ENCODE measurements around the gene NVL.
A peak's percentile ranks its signal among the peaks of the same experiment; 100 is the strongest.
"Not testable (repeated sequence)": the region's sequence is repeated elsewhere in the genome, so short reads cannot be mapped to it uniquely, and the experiment has no call there.

The NVL gene

GRCh38 chr1:224338150-224338838 is 8.3 kb upstream of the NVL start:
- no peak for DNase-seq (ENCODE audit: low spot score)

- no peak for DNase-seq (ENCODE audit: low spot score)
Measured at GRCh38 chr1:224333939-224334786, 4.2 kb upstream of the NVL start.

DNA sequence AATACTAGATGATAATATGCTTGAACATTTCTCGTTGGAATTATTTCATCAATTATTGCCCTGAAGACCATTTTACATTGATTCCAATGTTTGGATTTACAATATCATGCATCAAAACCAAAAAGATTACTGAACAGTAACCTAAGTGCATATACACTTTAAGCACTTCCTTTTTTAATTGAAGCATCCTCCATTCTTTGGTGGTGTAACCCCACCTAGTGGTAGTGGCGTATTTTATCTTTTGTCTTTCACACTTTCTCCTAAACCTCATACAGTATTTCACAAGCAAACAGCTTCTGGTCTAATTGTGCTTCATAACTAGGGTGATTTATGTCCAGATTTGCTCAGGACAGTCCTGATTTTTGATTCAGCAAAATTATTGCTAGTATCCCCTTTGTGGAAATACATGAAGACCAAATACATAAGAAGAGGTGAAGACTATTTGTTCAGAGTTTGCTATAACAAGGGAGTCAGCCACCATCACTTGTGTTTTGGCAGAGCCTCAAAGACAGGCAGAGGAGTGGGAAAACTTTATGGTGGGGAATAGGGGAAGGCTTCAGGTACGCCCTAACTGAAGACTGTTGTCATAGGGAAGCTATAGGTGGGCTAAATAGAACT is 3.4 kb upstream of the NVL start:
- DNase-seq (ENCODE audit: low spot score) = peak; percentile 50

GRCh38 chr1:224331824-224332223 is 1.9 kb upstream of the NVL start:
- DNase-seq (ENCODE audit: low spot score) = no peak

DNA sequence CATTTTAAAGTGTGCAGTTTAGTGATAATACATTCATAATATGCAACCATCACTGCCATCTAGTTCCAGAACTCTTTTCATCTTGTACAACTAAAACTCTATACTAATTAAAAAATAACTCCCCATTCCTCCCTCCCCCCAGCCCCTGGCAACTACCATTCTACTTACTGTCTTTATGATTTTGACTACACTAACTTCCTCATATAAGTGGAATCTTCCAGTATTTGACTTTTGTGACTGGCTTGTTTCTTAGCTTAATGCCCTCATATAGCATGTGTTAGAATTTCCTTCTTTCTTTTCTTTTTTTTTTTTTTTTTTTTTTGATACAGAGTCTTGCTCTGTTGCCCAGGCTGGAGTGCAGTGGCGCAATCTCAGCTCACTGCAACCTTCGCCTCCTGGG is 1.4 kb upstream of the NVL start:
- DNase-seq (ENCODE audit: low spot score) = no peak

DNA sequence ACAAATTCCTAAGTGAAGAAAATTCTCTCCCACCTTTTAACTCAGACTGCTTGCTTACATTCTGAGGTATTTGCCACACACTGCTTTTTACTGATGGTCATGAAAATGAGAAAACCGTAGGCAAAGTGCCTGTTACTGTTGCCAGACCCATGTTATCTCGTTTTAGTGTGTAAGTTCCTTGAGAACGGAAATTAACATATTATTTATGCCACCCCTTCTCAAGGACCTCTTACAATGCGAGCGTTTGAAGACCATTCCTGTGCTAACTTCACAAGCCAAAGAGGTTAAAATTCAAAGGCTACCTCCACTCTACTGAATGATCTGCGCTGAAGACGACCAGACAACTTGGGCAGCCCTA is 509 bp downstream of the NVL start:
- no peak for DNase-seq (ENCODE audit: low spot score)

DNA sequence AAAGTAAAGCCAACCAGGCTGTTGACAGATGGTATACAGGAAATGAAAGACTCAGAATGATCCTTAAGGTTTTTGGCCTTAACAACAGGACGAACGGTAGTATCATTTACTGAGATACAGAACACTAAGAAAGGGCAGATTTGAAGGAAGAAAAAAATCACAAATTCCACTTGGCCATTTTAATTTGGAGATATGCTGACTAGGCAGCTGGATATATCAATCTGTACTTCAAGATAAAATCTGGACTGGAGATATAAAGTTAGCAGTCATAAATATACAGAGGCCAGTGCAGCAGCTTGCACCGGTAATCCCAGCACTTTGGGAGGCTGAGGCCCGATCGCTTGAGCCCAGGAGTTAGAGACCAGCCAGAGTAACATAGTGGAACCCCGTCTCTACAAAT is 1.3 kb downstream of the NVL start:
- DNase-seq (ENCODE audit: low spot score) = no peak

GRCh38 chr1:224325959-224326358 is 4.0 kb downstream of the NVL start:
- DNase-seq (ENCODE audit: low spot score) = no peak

DNA sequence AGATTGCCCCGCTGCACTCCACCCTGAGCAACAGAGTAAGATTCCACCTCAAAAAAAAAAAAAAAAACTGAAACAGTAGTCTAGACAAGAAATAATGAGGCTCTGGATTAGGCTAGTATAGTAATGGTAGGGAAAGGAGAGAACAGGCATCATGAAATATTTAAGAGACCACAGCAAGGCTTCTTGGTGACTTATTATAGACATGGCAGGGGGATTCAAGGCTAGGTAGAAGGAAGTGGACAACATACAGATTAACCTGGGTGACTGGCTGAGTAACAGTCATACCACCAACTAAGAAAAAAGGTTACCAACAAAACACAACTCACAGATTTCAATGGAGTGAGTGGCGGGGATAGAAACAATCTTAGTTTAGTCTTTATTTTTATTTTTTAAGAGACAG is 8.3 kb downstream of the NVL start:
- DNase-seq (ENCODE audit: low spot score) = no peak

DNA sequence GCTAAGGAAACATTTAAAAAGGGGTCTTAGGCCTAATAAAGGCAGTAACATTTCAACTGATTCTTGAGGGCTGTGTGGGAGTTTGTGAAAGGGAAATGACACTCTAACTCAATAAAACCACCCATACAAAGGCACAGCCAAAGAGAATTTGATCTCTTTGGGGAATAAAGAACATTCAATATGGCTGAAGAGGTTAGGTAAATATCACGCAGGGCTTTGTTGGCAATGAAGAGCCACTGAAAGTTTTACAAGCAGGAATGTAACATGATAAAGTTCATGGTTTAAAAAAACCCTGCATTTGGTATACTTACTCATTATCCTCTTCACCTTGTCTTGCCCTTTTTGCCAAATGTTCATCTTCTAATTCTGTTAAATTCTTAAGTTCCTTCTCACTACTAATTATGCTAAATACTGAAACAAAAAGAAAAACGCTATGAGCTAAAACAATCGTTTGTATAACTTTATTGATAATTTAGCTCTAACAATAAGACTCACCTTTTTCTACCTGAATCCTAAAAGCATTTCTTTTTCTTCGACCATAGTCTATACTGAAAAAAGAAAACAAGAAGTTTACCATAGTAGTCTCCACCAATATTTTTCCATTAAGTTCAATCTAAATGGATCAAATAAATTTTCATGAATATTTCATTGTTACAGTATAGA is 12.5 kb downstream of the NVL start:
- no peak for DNase-seq (ENCODE audit: low spot score)

GRCh38 chr1:224312025-224312424 is 17.9 kb downstream of the NVL start:
- DNase-seq (ENCODE audit: low spot score) = no peak

- DNase-seq (ENCODE audit: low spot score) = not testable (repeated sequence)
Measured at GRCh38 chr1:224311503-224311902, 18.5 kb downstream of the NVL start.

- DNase-seq (ENCODE audit: low spot score) = no peak
Measured at GRCh38 chr1:224308064-224308463, 21.9 kb downstream of the NVL start.

DNA sequence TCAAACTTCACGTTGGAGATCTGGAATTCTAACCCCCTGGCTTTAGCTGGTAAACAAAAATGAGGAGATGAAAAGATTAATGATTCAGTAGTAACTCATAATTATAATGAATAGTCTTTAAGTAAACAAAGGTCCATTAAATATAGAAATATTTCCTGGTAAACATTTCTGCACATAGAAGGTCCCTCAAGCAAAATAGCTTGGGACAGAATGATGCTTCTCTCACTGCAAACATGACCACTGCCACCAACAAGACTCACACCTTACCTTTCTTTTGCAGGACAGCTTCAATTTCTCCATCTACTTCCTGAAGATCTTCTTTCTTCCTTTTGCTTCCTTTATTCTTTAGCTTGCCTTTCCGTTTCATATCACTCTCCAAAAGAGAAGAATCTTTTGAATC is 25.2 kb downstream of the NVL start:
- no peak for DNase-seq (ENCODE audit: low spot score)

GRCh38 chr1:224302947-224303346 is 27.0 kb downstream of the NVL start:
- DNase-seq (ENCODE audit: low spot score) = no peak

- DNase-seq (ENCODE audit: low spot score) = no peak
Measured at GRCh38 chr1:224301391-224301790, 28.6 kb downstream of the NVL start.

- no peak for DNase-seq (ENCODE audit: low spot score)
Measured at GRCh38 chr1:224300346-224300745, 29.6 kb downstream of the NVL start.

GRCh38 chr1:224298346-224299330 is 31.3 kb downstream of the NVL start:
- DNase-seq (ENCODE audit: low spot score) = no peak

GRCh38 chr1:224294775-224295174 is 35.2 kb downstream of the NVL start:
- no peak for DNase-seq (ENCODE audit: low spot score)

DNA sequence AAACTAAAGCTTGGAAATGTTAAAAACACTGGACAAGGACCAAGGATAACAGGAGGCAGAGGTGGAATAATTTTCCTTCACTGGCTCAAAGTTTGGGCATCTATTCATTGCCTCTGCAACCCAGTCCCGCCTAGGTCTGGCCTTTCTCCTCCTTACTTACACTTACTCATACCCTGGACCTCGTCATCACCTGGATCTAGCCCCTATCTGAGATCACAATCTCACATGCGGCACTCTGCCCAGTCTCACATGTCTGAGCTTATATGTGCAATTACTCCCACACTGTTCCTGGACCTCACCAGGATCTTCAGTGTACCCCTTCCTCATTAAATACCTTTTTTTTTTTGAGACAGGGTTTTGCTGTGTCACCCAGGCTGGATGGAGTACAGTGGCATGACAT is 37.6 kb downstream of the NVL start:
- peak; percentile 2 for DNase-seq (ENCODE audit: low spot score)

- DNase-seq (ENCODE audit: low spot score) = no peak
Measured at GRCh38 chr1:224289396-224289795, 40.6 kb downstream of the NVL start.
